Neural cell (in vitro differentiated cells): Measurements from ENCODE around the gene CORO2A. TPM values are rescaled to one million over a fixed set of nuclear protein-coding genes. Genes with fewer than 3 reads are reported as not detected.

Experiments used
- H2AFZ ChIP-seq: fragments of 200-600, 300-800 bp; sonication (generic), shearing (Covaris generic); 2 replicates; pipeline ENCODE4 v1.6.0; 2014; ENCODE audit warnings: low read depth, mild to moderate bottlenecking, antibody characterized with exemption, low read length, moderate library complexity
- H3F3A ChIP-seq: fragments of 200-600 bp; shearing (Covaris generic); 2 replicates; pipeline ENCODE4 v1.6.1; 2016; ENCODE audit warnings: mild to moderate bottlenecking, moderate library complexity, mixed read lengths, antibody characterized with exemption, low read length; ENCODE audit not compliant: insufficient read depth, poor library complexity, severe bottlenecking
- H3K27ac ChIP-seq: fragments of 200-600, 300-800 bp; sonication (generic), shearing (Covaris generic); 2 replicates; pipeline ENCODE4 v1.5.1; 2014; ENCODE audit warnings: mild to moderate bottlenecking, low read length, moderate library complexity
- H3K27me3 ChIP-seq: fragments of 300-800, 200-600 bp; sonication (generic), shearing (Covaris generic); 2 replicates; pipeline ENCODE4 v1.6.0; 2014; ENCODE audit warnings: mild to moderate bottlenecking, low read depth, low read length, moderate library complexity; ENCODE audit not compliant: insufficient read depth
- H3K36me3 ChIP-seq: fragments of 300-800, 200-600 bp; sonication (generic), shearing (Covaris generic); 2 replicates; pipeline ENCODE4 v1.5.1; 2014; ENCODE audit warnings: mild to moderate bottlenecking, antibody characterized with exemption, low read length, moderate library complexity; ENCODE audit not compliant: insufficient read depth
- H3K4me2 ChIP-seq: fragments of 300-800, 200-600 bp; sonication (generic), shearing (Covaris generic); 2 replicates; pipeline ENCODE4 v1.6.0; 2014; ENCODE audit warnings: mild to moderate bottlenecking, low read length
- H3K4me3 ChIP-seq: fragments of 300-800, 200-600 bp; sonication (generic), shearing (Covaris generic); 2 replicates; pipeline ENCODE4 v1.5.1; 2014; ENCODE audit warnings: mild to moderate bottlenecking, low read length, moderate library complexity
- H3K79me2 ChIP-seq: fragments of 200-600 bp; shearing (Covaris generic); replicated peaks from 2 replicates; pipeline ENCODE4 v1.6.0; 2014; ENCODE audit warnings: mild to moderate bottlenecking, low read length, moderate library complexity; ENCODE audit not compliant: insufficient read depth
- H3K9ac ChIP-seq: fragments of 300-800, 200-600 bp; sonication (generic), shearing (Covaris generic); 2 replicates; pipeline ENCODE4 v1.6.1; 2016; ENCODE audit warnings: mild to moderate bottlenecking, low read length, mixed read lengths
- H3K9me2 ChIP-seq: fragments of 200-600 bp; shearing (Covaris generic); 2 replicates; pipeline ENCODE4 v1.6.1; 2016; ENCODE audit warnings: mild to moderate bottlenecking, low read length, mixed read lengths; ENCODE audit not compliant: insufficient read depth
- H3K9me3 ChIP-seq: fragments of 200-600, 300-800 bp; sonication (generic), shearing (Covaris generic); 2 replicates; pipeline ENCODE4 v1.6.1; 2016; ENCODE audit warnings: mild to moderate bottlenecking, mixed run types, low read length, moderate library complexity, mixed read lengths
- H4K20me1 ChIP-seq: fragments of 200-600 bp; shearing (Covaris generic); 2 replicates; pipeline ENCODE4 v1.6.1; 2016; ENCODE audit warnings: mild to moderate bottlenecking, mixed run types; ENCODE audit not compliant: insufficient read depth
- CTCF ChIP-seq: fragments of 450-650 bp; IDR thresholded peaks from 2 replicates; pipeline ENCODE4 v1.5.1; 2014; ENCODE audit warnings: antibody characterized with exemption, mild to moderate bottlenecking, moderate library complexity; ENCODE audit not compliant: poor library complexity, severe bottlenecking
- EP300 ChIP-seq: fragments of 450-650 bp; conservative IDR thresholded peaks from 2 replicates; pipeline ENCODE4 v1.6.1; 2014; ENCODE audit warnings: antibody characterized with exemption, mild to moderate bottlenecking, moderate library complexity; ENCODE audit not compliant: poor library complexity, severe bottlenecking
- EZH2 ChIP-seq: fragments of 200-600, 300-800 bp; shearing (Covaris generic), sonication (generic); IDR thresholded peaks from 2 replicates; pipeline ENCODE4 v1.6.1; 2014; ENCODE audit warnings: antibody characterized with exemption, low read length, borderline replicate concordance, mild to moderate bottlenecking; ENCODE audit not compliant: insufficient read depth, poor library complexity, severe bottlenecking
- MXI1 ChIP-seq: fragments of 450-650 bp; conservative IDR thresholded peaks from 2 replicates; pipeline ENCODE4 v1.6.1; 2014; ENCODE audit warnings: antibody characterized with exemption, mild to moderate bottlenecking; ENCODE audit not compliant: poor library complexity, severe bottlenecking
- POLR2AphosphoS5 ChIP-seq: IDR thresholded peaks from 2 replicates; pipeline ENCODE4 v1.6.1; 2012
- RAD21 ChIP-seq: fragments of 450-650 bp; conservative IDR thresholded peaks from 2 replicates; pipeline ENCODE4 v1.6.1; 2014; ENCODE audit warnings: antibody characterized with exemption, mild to moderate bottlenecking, moderate library complexity
- REST ChIP-seq: IDR thresholded peaks from 2 replicates; pipeline ENCODE4 v1.6.1; 2012; ENCODE audit warnings: borderline replicate concordance
- SMC3 ChIP-seq: fragments of 450-650 bp; conservative IDR thresholded peaks from 2 replicates; pipeline ENCODE4 v1.6.1; 2014; ENCODE audit warnings: antibody characterized with exemption, mild to moderate bottlenecking, moderate library complexity; ENCODE audit not compliant: poor library complexity
- TAF1 ChIP-seq: IDR thresholded peaks from 2 replicates; pipeline ENCODE4 v1.6.1; 2012; ENCODE audit warnings: low read depth
- polyA plus RNA-seq: library from polyadenylated mRNA; depleted of rRNA; stranded (reverse); fragments of >200 nt; gene quantifications from 2 replicates; pipeline ENCODE4 v1.2.3, GENCODE V29; 2014

The CORO2A gene
- polyA plus RNA-seq, 1 donor from 2014 or later = 1.9 TPM

DNA sequence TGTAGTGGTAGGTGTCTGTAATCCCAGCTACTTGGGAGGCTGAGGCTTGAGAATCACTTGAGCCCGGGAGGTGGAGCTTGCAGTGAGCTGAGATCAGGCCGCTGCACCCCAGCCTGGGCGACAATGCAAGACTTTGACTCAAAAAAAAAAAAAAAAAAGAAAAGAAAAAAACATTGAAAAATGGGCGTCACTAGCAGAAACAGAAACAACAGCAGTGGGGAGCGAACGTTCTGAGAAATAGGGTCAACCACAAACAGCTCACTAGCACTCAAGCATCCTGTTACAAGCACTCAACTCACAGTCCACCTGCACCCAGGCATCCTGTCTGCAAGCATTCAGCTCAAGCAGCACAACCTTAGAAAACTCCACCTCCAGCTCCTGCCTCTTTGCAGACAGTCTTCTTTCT lies 90.6 kb downstream of the CORO2A start:
- Histone ChIP-seq H3K4me2 (no peak overlapping the region), H3K4me3 (no peak overlapping the region), H3K79me2 (no peaks in the 10 kb centered on the region), H3K9me2 (no peaks in the 10 kb centered on the region), H3K27me3 (no peaks in the 10 kb centered on the region), H2AFZ (no peak overlapping the region), H3K36me3 (no peaks in the 10 kb centered on the region), H3K27ac (no peak overlapping the region), H3K9me3 (no peaks in the 10 kb centered on the region), H3F3A (no peaks in the 10 kb centered on the region), H4K20me1 (no peaks in the 10 kb centered on the region), H3K9ac (no peak overlapping the region)
- TF ChIP-seq CTCF (no peak), TAF1 (no peak), EZH2 (no peak), SMC3 (no peak), MXI1 (no peak), POLR2AphosphoS5 (no peak), REST (no peak), EP300 (no peak), RAD21 (no peak)

DNA sequence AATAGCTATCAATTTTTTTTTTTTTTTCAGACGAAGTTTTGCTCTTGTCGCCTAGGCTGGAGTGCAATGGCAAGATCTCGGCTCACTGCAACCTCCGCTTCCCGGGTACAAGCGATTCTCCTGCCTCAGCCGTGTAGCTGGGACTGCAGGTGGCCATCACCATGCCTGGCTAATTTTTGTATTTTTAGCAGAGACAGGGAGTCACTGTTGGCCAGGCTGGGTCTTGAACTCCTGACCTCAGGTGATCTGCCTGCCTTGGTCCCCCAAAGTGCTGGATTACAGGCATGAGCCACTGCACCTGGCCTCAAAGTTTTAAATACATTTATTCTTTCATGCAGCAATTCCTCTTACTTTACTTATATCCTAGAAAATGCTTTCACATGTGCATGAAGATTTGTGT lies 91.0 kb downstream of the CORO2A start:
- no peaks in the 10 kb centered on the region for H4K20me1 ChIP-seq
- no peaks in the 10 kb centered on the region for H3K27me3 ChIP-seq
- TF ChIP-seq REST (no peak), POLR2AphosphoS5 (no peak), TAF1 (no peak), SMC3 (no peak), MXI1 (no peak), EZH2 (no peak), CTCF (no peak), RAD21 (no peak), EP300 (no peak)
- H3K79me2 ChIP-seq = no peaks in the 10 kb centered on the region
- no peak overlapping the region for H3K4me3 ChIP-seq
- H3F3A ChIP-seq = no peaks in the 10 kb centered on the region
- H3K36me3 ChIP-seq = no peaks in the 10 kb centered on the region
- no peaks in the 10 kb centered on the region for H3K9me2 ChIP-seq
- no peak overlapping the region for H3K4me2 ChIP-seq
- H3K9me3 ChIP-seq = no peaks in the 10 kb centered on the region
- no peak overlapping the region for H2AFZ ChIP-seq
- H3K9ac ChIP-seq = no peak overlapping the region
- no peak overlapping the region for H3K27ac ChIP-seq
